Vagina (tissue), 2 donors: Measurements from ENCODE around the gene PHF11.

ENCODE experiments used
- CTCF ChIP-seq, 3 experiments: fragments of 450-650 bp in 2 of 3; fragments of 200-600 bp in 1 of 3; sonication (generic) in 1 of 3; IDR thresholded peaks; one replicate each; pipeline ENCODE4 v1.5.1; 2017 to 2019; ENCODE audit warnings: antibody characterized with exemption in 3 of 3, mild to moderate bottlenecking in 2 of 3, moderate library complexity in 2 of 3
- POLR2AphosphoS5 ChIP-seq, 2 donors: sonication (generic); formaldehyde crosslinking; IDR thresholded peaks; one replicate each; pipeline ENCODE4 v1.9.0; 2017; ENCODE audit warnings: antibody characterized with exemption in 2 of 2, mild to moderate bottlenecking in 2 of 2, low read depth in 1 of 2; ENCODE audit not compliant: insufficient read depth in 1 of 2

- TF ChIP-seq CTCF (IDR thresholded peaks at IDR 0.05) (no peak), POLR2AphosphoS5 (IDR thresholded peaks at IDR 0.05; ENCODE audit: insufficient read depth in 1 of 2, low read depth in 1 of 2) (no peak)
These were observed 58.6 kb downstream of the PHF11 start for GRCh38 chr13:49554387-49554786.
